HG02938 (cell line): Measurements from ENCODE around the gene LTA4H.

ENCODE experiments used
- ATAC-seq: cut with Tn5 transposase; IDR thresholded peaks from one replicate; pipeline ENCODE4 v1.9.1; 2021; ENCODE audit warnings: mild to moderate bottlenecking, moderate library complexity; ENCODE audit not compliant: unreplicated experiment

LTA4H gene

DNA sequence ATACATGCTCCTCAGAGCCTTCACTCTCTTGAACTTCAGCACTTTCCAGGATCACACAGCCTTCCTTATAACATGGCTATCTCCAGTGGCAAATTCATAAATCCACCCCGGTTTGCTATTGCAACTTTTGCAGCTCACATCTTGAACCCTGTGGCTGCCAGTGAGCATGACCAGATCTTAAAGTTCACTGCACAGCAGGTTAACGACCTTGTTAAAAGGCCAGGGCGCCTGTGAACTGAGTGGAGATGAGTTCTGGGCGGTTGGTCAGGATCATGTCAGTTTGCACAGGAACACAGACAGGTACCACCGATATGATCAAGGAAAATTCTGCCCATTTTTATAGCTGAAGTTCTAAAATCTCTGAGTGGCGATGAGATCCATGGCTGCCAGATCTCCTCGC, 24.7 kb upstream of the LTA4H start:
- no peak for ATAC-seq

- ATAC-seq: no peak
Measured at GRCh38 chr12:96057986-96058553, 22.7 kb upstream of the LTA4H start.

- ATAC-seq: no peak
Measured at GRCh38 chr12:96056646-96057455, 21.5 kb upstream of the LTA4H start.

DNA sequence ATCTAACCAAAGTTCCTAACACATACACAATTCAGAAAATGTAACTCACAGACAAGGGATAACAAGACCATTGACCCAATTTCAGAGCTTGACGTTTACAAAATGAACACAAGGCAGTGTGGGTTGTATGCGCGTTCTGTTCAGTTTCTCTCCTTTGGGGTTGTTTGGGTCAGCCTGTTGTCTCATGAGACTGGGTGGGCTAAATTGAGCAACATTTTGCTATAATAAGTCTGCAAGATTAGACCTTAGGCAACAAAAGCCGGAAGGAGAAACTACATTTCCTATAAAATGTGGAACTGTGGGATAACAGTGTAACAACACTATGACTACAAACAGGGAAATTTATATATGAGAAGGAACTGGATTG, 18.8 kb upstream of the LTA4H start:
- no peak for ATAC-seq

DNA sequence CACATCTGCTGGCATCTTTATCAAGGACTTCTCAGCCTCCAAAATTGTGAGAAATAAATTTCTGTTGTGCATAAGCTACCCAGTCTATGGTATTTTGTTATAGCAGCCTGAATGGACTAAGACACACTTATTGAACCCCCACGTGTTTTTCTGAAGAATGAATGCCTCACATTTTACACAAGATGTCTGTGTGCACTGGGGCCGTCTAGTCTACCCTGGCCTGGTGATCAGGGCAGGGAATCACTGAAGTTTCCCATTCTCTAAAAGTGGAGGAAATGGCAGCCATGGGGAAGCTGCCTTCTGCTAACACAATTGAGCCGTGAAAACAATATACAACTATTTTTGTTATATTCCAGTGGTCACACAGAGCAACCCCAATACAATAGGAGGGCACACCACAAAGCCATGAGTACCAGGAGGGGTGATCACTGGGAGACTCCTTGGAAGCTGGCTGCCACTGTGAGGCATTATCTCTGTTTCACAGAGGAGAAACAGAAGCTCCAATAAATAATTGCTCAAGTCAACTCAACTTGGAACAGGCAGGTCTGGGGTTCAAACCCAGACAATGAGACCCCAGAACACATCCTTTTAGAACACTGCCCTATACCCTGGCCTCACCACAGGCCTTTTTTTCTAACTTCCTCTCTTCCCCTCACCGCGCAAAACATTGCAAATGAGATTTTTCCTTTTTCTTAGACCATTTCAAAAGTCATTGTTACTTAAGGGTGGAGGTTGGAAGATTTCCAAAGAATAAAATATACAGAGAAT, 18.3 kb upstream of the LTA4H start:
- no peak for ATAC-seq

DNA sequence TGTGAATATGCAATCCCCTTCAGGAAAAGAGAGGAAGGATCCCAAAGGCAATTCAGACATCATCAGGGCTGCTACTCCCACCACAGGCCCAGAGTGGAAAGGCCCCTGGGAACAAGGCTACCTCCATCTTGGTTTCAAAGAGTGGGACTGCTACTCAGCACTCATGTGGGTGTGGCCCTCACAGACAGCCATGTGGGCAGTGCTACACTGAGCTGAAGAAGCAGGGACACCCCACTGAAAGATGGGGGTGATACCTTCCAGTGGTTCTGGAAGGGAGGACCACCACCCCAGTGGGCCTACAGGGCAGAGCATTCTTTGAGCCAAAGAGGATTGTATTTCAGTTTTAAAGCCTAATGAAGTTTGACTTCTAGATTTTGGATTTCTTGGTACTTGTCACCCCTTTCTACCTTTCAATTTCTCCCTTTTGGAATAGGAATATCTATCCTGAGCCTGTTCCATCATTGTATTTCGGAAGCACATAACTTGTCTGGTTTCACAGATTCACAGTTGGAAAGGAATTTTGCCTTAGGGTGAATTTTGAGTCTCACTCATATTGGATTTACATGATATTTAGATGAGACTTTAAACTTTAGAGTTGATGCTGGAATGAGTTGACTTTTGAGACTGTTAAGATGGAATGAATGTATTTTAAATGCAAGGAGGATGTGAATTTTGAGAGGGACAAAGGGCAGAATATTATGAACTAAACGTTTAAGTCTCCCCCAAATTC, 16.5 kb upstream of the LTA4H start:
- no peak for ATAC-seq

GRCh38 chr12:96050139-96050538, 14.8 kb upstream of the LTA4H start:
- ATAC-seq: no peak

DNA sequence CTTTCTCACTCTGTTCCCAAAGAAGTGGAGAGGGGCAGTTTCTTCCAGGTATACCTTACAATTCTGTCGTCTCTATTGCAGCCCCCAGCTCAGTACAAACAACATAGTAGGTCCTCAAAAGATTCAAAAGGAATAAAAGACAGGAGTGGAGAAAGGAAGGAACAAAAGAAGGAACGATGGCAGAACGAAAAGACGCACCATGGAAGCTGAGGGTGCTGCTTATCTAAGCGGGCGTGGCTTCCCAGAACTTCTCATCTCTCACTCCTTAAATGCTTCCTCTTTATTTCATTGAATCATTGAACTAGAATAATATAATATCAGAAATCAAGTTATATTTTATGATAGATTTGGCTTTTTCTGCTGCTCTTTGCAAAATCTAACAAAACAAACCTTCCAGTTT, 13.7 kb upstream of the LTA4H start:
- ATAC-seq: no peak

DNA sequence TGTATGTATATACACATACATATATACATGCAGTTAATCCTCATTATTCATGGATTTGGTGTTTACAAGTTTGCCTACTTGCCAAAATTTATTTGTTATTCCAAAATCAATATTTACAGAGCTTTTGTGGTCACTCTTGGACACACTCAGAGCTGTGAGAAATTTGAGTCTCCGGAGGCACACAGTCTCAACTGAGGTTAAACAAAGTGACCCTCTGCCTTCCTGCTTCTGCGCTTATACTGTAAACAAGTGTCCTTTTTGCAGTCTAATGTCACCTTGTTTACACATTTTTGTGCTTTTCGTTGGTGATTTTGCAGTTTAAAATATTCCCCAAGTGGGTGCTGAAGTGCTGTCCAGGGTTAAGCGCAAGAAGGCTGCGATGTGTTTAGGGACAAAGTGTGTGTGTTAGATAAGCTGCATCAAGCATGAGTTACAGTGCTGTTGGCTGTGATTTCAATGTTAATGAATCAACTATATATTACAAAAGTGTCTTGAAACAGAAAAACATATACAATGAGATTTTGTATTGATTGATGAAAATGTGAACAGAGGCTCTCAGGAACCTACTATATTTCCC, 13.1 kb upstream of the LTA4H start:
- no peak for ATAC-seq

DNA sequence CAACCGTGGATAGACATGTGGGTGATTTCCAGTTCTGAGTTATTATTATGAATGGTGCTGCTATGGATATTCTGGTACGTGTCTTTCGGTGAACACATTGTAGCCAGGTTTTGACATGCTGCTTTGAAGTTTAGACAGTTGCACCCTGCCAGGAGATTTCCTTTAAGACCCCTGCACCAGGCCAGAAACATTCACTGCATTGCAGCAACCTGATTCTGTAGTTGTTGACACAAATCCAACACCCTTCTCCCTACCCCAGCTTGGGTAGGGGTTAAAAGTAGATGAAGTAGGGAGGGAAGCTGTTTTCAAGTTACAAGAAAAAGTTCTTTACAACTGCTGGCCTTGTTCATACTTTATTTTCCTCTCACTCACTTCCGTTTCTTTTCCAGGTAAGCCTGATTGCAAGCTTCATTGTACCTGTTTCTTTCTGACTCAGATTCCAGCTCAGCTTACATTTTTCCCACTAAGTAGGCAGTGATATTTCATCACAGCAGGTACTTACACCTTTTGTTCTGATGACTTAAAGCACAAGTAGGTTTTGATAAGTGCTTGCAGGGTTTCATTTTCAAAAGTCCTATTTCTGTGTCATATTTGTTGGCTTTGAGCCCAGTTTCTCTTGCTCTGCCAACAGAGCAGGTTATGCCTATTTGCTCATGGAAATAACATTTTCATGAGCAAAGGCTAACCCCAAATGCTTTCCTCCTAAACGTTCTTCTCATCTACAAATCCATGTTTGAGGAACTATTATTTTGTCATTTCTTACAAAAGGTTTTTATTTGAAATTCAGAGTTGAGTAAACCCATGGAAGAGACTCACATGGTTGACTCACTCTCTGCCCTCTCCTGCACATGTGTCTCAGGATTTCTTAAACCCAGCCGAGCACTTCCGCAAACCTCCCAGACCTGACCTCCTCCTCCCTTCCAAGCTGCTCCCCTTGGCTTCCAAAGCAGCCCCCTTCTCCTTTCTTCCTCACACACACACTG, 12.1 kb upstream of the LTA4H start:
- ATAC-seq: peak; percentile 75

GRCh38 chr12:96046543-96047228, 11.3 kb upstream of the LTA4H start:
- ATAC-seq: no peak

DNA sequence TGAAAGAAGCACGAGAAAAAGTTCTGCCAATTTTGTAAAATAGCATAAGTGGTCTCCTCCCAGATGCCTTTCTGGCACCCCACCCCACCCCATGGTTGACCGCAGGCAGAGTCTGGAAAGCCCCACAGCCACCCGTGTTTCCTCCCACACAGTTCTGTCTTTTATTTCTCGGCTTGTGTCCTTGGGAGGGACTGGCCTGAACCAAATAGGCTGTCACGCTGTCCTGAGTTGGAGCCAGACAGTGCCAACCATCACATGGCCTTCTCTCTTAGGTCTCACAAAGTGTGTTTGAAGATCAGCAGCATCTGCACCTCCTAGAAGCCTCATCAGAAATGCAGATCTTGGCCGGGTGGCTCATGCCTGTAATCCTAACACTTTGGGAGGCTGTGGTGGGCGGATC, 10.2 kb upstream of the LTA4H start:
- ATAC-seq: no peak

GRCh38 chr12:96044943-96045290, 9.5 kb upstream of the LTA4H start:
- no peak for ATAC-seq

DNA sequence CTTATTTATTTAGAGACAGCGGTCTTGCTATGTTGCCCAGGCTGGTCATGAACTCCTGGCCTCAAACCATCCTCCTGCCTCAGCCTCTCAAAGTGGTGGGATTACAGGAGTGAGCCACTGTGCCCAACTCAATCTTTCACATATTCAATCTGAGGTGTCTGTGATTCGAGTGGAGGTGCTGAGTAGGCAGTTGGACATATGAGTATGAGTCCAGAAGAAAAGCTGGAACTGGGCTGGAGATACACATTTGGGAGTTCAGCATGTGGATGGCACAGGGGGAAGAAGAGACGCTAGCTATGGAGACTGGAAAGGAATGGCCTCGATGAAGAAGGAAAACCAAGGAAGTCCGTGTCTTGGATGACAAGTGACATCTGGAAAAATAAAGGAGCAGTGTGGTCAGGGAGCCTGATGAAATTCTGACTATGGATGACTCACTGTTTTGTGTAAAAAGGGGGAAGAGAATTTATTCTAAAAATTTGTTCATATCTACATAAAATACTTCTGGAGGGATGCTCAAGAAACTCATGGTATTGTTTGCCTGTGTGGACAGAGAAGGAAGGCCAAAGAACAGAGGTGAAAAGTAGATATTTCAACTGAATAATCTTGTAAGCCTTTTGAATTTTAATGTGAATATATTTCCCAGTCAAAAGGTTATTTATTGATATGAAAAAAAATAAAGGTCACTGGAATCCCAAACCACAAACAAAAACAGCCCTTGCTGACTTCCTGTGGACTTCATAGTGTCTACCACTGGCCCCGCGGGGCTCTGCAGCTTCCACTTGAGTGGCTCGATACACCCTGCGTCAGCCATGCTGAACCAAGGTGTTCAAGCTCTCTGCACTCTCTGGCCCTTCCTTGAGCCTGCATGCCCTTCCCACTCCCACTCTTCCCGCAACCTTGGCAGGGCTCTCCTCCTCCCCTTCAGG, 8.9 kb upstream of the LTA4H start:
- ATAC-seq: no peak

DNA sequence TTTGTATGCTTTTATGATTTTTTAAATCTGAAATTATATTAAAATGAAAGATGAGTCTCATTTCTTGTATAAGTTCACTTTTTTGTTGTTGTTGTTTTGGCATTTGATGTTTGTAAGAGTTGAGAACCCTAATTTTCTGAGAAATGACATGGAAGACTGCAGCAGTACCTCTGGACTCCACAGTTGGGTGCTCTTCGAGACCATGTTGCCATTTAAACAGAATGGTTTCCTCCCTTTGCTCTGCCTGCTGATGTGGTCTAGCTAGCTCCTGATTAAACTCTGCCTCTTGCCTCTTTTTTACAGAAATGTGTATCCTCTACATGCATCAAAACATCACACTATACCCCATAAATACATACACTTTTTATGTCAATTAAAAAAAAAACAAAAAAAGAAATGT, 5.8 kb upstream of the LTA4H start:
- no peak for ATAC-seq

DNA sequence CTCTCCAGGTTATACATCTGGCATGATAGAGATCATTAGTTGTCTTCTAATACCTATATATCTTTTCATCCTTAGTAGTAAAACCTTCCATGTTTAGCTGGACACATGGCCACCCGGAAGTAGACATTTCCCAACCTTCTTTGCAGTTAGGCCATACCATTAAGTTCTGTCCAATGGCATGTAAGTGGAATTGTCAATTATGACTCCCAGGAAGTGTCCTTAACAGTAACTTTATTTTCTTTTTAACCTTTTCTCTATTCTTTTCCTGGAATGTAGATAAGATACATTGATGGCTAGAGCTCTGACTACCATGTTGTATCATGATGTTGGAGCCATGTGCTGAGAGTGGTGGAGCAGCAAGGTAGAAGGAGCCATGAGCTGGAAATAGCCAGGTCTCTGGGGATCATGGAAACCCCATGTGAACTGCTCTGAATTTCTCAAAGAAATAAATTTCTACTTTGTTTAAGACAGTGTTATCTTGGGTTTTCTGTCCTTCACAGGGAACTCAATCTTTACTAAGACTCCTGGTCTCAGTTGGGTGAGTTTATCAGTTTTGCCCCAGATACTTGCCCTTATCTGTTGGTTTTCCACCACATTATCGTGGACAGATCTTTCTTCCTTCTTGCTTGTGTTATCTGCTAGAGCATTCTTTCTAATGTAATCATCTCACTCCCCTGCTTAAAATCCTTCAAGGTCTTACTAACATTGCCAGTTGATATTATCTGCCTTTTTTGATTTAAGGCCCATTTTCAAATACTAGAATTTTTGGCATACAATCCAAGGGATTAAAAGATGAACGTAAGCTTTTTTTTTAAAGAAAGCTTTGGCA, 5.1 kb upstream of the LTA4H start:
- ATAC-seq: no peak

DNA sequence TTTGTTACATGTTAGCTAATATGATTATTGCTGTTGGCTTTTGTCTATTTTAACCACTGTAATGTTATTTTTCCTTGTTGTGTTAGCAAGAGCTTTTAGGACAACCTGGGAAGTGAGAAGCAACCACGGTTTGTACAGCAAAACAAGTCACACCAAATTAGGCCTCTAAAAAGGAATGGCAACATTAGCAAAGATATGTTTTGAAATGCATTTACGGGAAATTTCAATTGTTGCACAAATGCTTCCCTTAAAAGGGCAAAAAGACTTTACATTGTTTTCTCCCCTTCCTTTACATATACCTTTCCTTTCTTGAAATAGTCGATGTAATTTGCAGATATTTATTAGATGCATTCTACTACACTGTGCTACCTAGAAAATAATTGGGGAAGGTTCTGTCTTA, 4.1 kb upstream of the LTA4H start:
- ATAC-seq: no peak
